Gastrocnemius medialis (tissue), 4 donors: ENCODE results near the gene EMX1. TPM values are rescaled to one million over a fixed set of nuclear protein-coding genes. Genes with fewer than 3 reads are reported as not detected.

Experiments used
- ATAC-seq, 2 donors: fragments of 150-250 bp; one replicate each; pipeline ENCODE4 v1.9.1; 2016
- DNase-seq, 2 donors: peaks; one replicate each; pipeline ENCODE4 v3.0.0-alpha.2; 2019
- H3K27ac ChIP-seq, 4 donors: fragments of 200-600 bp; sonication (generic); 1 replicate in 1 of 4; 2 replicates in 3 of 4; pipeline ENCODE4 v1.5.1; 2016 to 2018; ENCODE audit warnings: mild to moderate bottlenecking in 2 of 4, moderate library complexity in 1 of 4
- H3K27me3 ChIP-seq, 3 donors: fragments of 200-600 bp; sonication (generic) in 2 of 3; 1 replicate in 1 of 3; 2 replicates in 2 of 3; pipeline versions ENCODE4 v1.5.1 to v1.6.0; 2016 to 2019; ENCODE audit warnings: mild to moderate bottlenecking in 1 of 3, moderate library complexity in 1 of 3
- H3K36me3 ChIP-seq, 2 donors: fragments of 200-600 bp; sonication (generic) in 1 of 2; one replicate each; pipeline ENCODE4 v1.5.1; 2017 to 2018
- H3K4me1 ChIP-seq, 2 donors: fragments of 200-600 bp; sonication (generic) in 1 of 2; one replicate each; pipeline ENCODE4 v1.5.1; 2016 to 2017; ENCODE audit warnings: mild to moderate bottlenecking in 2 of 2
- H3K4me3 ChIP-seq, 4 donors: fragments of 200-600 bp; sonication (generic) in 3 of 4; 1 replicate in 1 of 4; 2 replicates in 3 of 4; pipeline ENCODE4 v1.5.1; 2016 to 2019; ENCODE audit warnings: mild to moderate bottlenecking in 2 of 4
- H3K9me3 ChIP-seq, 3 donors: fragments of 200-600 bp; sonication (generic) in 2 of 3; 1 replicate in 1 of 3; 2 replicates in 2 of 3; pipeline ENCODE4 v1.5.1; 2016 to 2019
- POLR2A ChIP-seq, 2 donors: fragments of 450-650 bp; IDR thresholded peaks; one replicate each; pipeline ENCODE4 v1.6.1; 2017; ENCODE audit warnings: antibody characterized with exemption in 2 of 2, mild to moderate bottlenecking in 2 of 2, moderate library complexity in 2 of 2
- in situ Hi-C, 4 donors: fragments of 200-750 bp; cut with MboI; loops; one replicate each; pipeline versions ENCODE4 v1.15.0 to v1.8.0; 2017; ENCODE audit warnings: low sequenced_read_pairs in 4 of 4
- intact Hi-C: fragments of 100-400 bp; cut with DNase I; formaldehyde crosslinking; loops from one replicate; pipeline ENCODE4 v1.15.1; 2023; ENCODE audit warnings: low total_unique reads
- total RNA-seq, 4 donors: library from RNA; depleted of rRNA; stranded (reverse); fragments of >200 nt; gene quantifications; one replicate each; pipeline versions ENCODE4 v1.1.0 to v1.2.3, GENCODE V29; 2016
- TF ChIP-seq, protein P1 (sequence below), 5 experiments: fragments of 450-650 bp in 3 of 5; fragments of 200-600 bp in 2 of 5; sonication (generic) in 2 of 5; IDR thresholded peaks in 4 of 5; conservative IDR thresholded peaks in 1 of 5; 1 replicate in 4 of 5; 2 replicates in 1 of 5; pipeline ENCODE4 v1.5.1; 2016 to 2019; ENCODE audit warnings: antibody characterized with exemption in 5 of 5, mild to moderate bottlenecking in 3 of 5, moderate library complexity in 3 of 5

EMX1 gene
- total RNA-seq, 4 donors from 2014 or later, result not detected

DNA sequence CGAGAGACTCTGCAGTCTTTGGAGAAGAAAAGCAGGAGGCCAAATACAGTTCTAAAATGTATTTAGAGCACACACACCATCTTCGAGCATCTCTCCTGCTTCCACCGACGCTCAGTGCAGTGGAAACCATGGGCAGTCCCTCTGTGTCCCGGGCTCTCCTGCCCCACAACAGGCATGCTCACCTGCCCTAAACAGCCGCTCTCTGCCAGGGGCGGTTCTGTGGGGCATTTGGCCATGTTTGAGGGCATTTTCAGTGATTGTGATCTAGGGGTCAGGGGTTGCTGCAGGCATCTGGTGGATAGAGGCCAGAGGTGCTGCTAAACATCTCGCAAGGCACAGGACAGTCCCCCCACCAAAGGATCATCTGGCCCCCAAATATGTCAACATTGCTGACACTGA lies 55.8 kb downstream of the EMX1 start:
- Histone ChIP-seq H3K4me1 (peaks cover 0 to 20% of the 10 kb centered on the region in 2 donors), H3K27me3 (no peaks in the 10 kb centered on the region), H3K36me3 (no peaks in the 10 kb centered on the region), H3K4me3 (no peak overlapping the region), H3K9me3 (no peaks in the 10 kb centered on the region), H3K27ac (no peak overlapping the region)
- in situ Hi-C loops, result no loop called here
- DNase-seq (no peak), ATAC-seq (no peak)
- TF ChIP-seq, protein P1, sequence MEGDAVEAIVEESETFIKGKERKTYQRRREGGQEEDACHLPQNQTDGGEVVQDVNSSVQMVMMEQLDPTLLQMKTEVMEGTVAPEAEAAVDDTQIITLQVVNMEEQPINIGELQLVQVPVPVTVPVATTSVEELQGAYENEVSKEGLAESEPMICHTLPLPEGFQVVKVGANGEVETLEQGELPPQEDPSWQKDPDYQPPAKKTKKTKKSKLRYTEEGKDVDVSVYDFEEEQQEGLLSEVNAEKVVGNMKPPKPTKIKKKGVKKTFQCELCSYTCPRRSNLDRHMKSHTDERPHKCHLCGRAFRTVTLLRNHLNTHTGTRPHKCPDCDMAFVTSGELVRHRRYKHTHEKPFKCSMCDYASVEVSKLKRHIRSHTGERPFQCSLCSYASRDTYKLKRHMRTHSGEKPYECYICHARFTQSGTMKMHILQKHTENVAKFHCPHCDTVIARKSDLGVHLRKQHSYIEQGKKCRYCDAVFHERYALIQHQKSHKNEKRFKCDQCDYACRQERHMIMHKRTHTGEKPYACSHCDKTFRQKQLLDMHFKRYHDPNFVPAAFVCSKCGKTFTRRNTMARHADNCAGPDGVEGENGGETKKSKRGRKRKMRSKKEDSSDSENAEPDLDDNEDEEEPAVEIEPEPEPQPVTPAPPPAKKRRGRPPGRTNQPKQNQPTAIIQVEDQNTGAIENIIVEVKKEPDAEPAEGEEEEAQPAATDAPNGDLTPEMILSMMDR (IDR thresholded peaks at IDR 0.05 in 4 of 5, conservative IDR thresholded peaks at IDR 0.05 in 1 of 5), result no peak
- TF ChIP-seq POLR2A (IDR thresholded peaks at IDR 0.05), result no peak
- intact Hi-C loops, result loop anchor here (10.0 kb wide), 1 partner anchor 78 kb away; no protein-coding TSS in a partner anchor

DNA sequence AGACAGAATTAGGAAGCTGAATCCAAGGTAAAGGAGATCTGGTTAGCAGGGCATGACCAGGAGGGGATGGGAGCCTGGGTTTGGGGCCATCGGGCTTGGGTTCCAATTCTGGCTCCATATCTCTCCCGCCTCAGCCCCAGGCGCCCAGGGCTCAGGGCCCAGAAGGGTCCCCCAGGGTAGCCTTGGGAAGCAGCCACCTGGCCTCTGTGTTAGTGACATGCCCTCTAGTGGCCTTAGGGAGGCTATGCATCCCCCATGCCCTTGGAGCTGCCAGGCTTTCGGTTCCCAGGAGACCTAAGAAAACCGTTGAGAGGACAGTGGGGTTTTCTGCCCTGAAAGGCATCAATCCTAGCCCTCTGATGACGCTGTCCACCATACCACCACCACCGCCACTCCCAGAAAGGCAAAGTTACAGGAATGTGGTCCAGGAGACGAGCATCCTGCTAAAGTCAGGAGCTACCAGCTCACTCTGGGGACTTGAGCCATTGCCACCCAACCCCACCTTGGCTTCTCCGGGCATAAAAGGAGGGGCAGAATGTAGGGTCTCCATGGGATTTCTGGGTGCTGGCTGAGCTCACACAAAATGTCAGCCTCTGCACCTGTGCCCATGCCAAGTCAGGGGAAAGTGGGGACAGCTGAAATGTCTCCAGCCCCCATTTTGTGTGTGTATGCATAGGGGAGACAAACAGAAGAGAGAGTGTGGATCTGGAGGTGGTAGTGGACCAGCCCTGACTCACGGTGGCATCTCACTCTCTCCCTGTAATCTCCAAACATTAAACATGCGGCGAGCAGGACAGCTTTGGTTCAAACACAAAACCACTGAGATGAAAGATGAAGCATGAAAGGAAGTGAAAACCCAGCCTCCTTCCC lies 56.5 kb downstream of the EMX1 start:
- Histone ChIP-seq H3K36me3 (no peaks in the 10 kb centered on the region), H3K9me3 (no peaks in the 10 kb centered on the region), H3K27ac (no peak overlapping the region), H3K4me3 (no peak overlapping the region), H3K4me1 (peaks cover 0 to 20% of the 10 kb centered on the region in 2 donors), H3K27me3 (no peaks in the 10 kb centered on the region)
- intact Hi-C loops (loop anchor here (10.0 kb wide), 1 partner anchor 79 kb away; no protein-coding TSS in a partner anchor), in situ Hi-C loops (no loop called here)
- peak; percentile 55 to 73 for ATAC-seq
- DNase-seq, result no peak
- no peak for TF ChIP-seq POLR2A (IDR thresholded peaks at IDR 0.05)
- TF ChIP-seq, protein P1 (IDR thresholded peaks at IDR 0.05 in 4 of 5, conservative IDR thresholded peaks at IDR 0.05 in 1 of 5), result peak; percentile 12 to 64 (median 52)

DNA sequence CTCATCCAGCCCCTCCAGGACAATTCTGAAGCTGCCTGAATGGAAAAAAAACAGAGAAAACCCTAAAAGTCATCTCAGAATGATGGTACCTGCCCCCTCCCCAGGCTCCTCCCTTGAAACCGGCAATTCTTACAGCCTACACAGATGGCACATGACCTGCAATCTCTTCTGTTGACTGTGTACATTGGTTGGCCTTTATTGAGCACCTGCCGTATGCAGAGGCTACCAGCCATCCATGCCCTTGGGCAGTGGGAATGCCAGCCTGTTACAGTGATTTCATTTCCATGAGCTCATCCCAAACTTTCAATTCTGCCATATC lies 57.1 kb downstream of the EMX1 start:
- no peak for TF ChIP-seq POLR2A (IDR thresholded peaks at IDR 0.05)
- TF ChIP-seq, protein P1 (IDR thresholded peaks at IDR 0.05 in 4 of 5, conservative IDR thresholded peaks at IDR 0.05 in 1 of 5), result no peak
- Histone ChIP-seq H3K36me3 (no peaks in the 10 kb centered on the region), H3K27ac (no peak overlapping the region), H3K4me1 (peaks cover 0 to 25% of the 10 kb centered on the region in 2 donors), H3K27me3 (no peaks in the 10 kb centered on the region), H3K9me3 (no peaks in the 10 kb centered on the region), H3K4me3 (no peak overlapping the region)
- intact Hi-C loops (loop anchor here (10.0 kb wide), 1 partner anchor 80 kb away; no protein-coding TSS in a partner anchor), in situ Hi-C loops (no loop called here)
- no peak for DNase-seq
- ATAC-seq, result no peak

DNA sequence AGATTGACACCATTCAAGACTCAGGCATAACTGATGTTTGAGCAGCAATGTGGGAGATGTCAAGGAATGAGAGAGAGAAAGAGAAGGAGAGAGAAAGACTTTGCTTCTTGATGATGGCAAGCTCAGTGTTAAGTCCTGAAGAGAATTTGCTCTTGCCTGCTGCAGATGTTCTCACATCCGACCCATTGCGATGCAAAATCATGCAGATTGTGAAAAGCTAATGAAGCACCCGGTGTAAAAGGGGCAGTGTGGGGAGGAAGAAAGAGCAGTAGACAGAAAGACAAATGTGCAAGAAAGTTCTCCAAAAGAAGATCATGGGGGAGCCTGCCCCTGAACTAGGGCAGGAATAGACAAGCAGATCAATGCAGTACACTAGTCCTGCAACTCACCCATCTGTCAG lies 57.7 kb downstream of the EMX1 start:
- TF ChIP-seq, protein P1 (IDR thresholded peaks at IDR 0.05 in 4 of 5, conservative IDR thresholded peaks at IDR 0.05 in 1 of 5), result no peak
- no peak for TF ChIP-seq POLR2A (IDR thresholded peaks at IDR 0.05)
- DNase-seq, result no peak
- H3K4me1 ChIP-seq, result peaks cover 0 to 30% of the 10 kb centered on the region in 2 donors
- in situ Hi-C loops (loop anchor here in 1 of 4 donors (25.0 kb wide), 1 partner anchor 187 kb away; no protein-coding TSS in a partner anchor), intact Hi-C loops (loop anchor here (10.0 kb wide), 1 partner anchor 80 kb away; no protein-coding TSS in a partner anchor)
- no peak for ATAC-seq
- H3K36me3 ChIP-seq, result no peaks in the 10 kb centered on the region
- H3K27me3 ChIP-seq, result no peaks in the 10 kb centered on the region
- H3K27ac ChIP-seq, result no peak overlapping the region
- H3K4me3 ChIP-seq, result no peak overlapping the region
- H3K9me3 ChIP-seq, result no peaks in the 10 kb centered on the region
